Measurements from ENCODE around the gene SLC9A9.

SLC9A9 gene

GRCh38 chr3:143366672-143367071 lies 481.6 kb downstream of the SLC9A9 start:
- ATAC-seq, result no peak
- TF ChIP-seq ZFP3 (CRISPR knock-in tag; IDR thresholded peaks at IDR 0.05) (no peak), ISL1 (CRISPR knock-in tag; IDR thresholded peaks at IDR 0.05) (no peak), RARB (CRISPR knock-in tag; IDR thresholded peaks at IDR 0.05) (no peak), ZNF565 (CRISPR knock-in tag; conservative IDR thresholded peaks at IDR 0.05; ENCODE audit: low read depth) (no peak), POU6F1 (CRISPR knock-in tag; IDR thresholded peaks at IDR 0.05; ENCODE audit: borderline replicate concordance, low read depth) (no peak), TSHZ2 (CRISPR knock-in tag; IDR thresholded peaks at IDR 0.05) (no peak), ZNF8 (CRISPR knock-in tag; IDR thresholded peaks at IDR 0.05) (no peak), ZFP30 (CRISPR knock-in tag; IDR thresholded peaks at IDR 0.05) (no peak), ZC3H10 (CRISPR knock-in tag; IDR thresholded peaks at IDR 0.05) (no peak), BACH2 (CRISPR knock-in tag; IDR thresholded peaks at IDR 0.05; ENCODE audit: borderline replicate concordance) (no peak), ZNF70 (CRISPR knock-in tag; IDR thresholded peaks at IDR 0.05) (no peak), TCF4 (CRISPR knock-in tag; IDR thresholded peaks at IDR 0.05; ENCODE audit: borderline replicate concordance) (no peak), GLIS3 (CRISPR knock-in tag; IDR thresholded peaks at IDR 0.05) (no peak), PPARA (CRISPR knock-in tag; IDR thresholded peaks at IDR 0.05; ENCODE audit: borderline replicate concordance) (no peak), CSDC2 (CRISPR knock-in tag; IDR thresholded peaks at IDR 0.05) (no peak)

- TF ChIP-seq ZNF565 (CRISPR knock-in tag; conservative IDR thresholded peaks at IDR 0.05; ENCODE audit: low read depth) (no peak), ZNF70 (CRISPR knock-in tag; IDR thresholded peaks at IDR 0.05) (no peak), OSR1 (CRISPR knock-in tag; IDR thresholded peaks at IDR 0.05) (no peak), ESRRG (CRISPR knock-in tag; IDR thresholded peaks at IDR 0.05) (no peak), ZNF8 (CRISPR knock-in tag; IDR thresholded peaks at IDR 0.05) (no peak), RARB (CRISPR knock-in tag; IDR thresholded peaks at IDR 0.05) (no peak), ZFP30 (CRISPR knock-in tag; IDR thresholded peaks at IDR 0.05) (no peak), POU6F1 (CRISPR knock-in tag; IDR thresholded peaks at IDR 0.05; ENCODE audit: borderline replicate concordance, low read depth) (no peak), ZFP3 (CRISPR knock-in tag; IDR thresholded peaks at IDR 0.05) (no peak), ISL1 (CRISPR knock-in tag; IDR thresholded peaks at IDR 0.05) (no peak), CSRNP3 (CRISPR knock-in tag; IDR thresholded peaks at IDR 0.05) (no peak), PPARA (CRISPR knock-in tag; IDR thresholded peaks at IDR 0.05; ENCODE audit: borderline replicate concordance) (no peak), CSDC2 (CRISPR knock-in tag; IDR thresholded peaks at IDR 0.05) (no peak), GLIS3 (CRISPR knock-in tag; IDR thresholded peaks at IDR 0.05) (no peak), SNAI2 (CRISPR knock-in tag; IDR thresholded peaks at IDR 0.05) (no peak), ARNTL (CRISPR knock-in tag; IDR thresholded peaks at IDR 0.05; ENCODE audit: borderline replicate concordance, low read depth) (no peak), CREB5 (CRISPR knock-in tag; IDR thresholded peaks at IDR 0.05; ENCODE audit: low read depth) (no peak), PATZ1 (CRISPR knock-in tag; IDR thresholded peaks at IDR 0.05; ENCODE audit: borderline replicate concordance) (no peak), ZC3H10 (CRISPR knock-in tag; IDR thresholded peaks at IDR 0.05) (no peak), TOX (CRISPR knock-in tag; IDR thresholded peaks at IDR 0.05; ENCODE audit: borderline replicate concordance) (no peak)
- no peak for ATAC-seq
These were observed 484.3 kb downstream of the SLC9A9 start for GRCh38 chr3:143363949-143364348.
